Duodenal mucosa (tissue), 2 donors: ENCODE results near the gene CFHR1.

Experiments
- H3K27ac ChIP-seq: one replicate; pipeline ENCODE4 v1.7.0; 2013; ENCODE audit warnings: low read depth, low read length
- H3K27me3 ChIP-seq, 2 donors: one replicate each; pipeline ENCODE4 v1.7.0; 2013; ENCODE audit warnings: low read length in 2 of 2, control low read depth in 1 of 2; ENCODE audit not compliant: insufficient read depth in 2 of 2, control insufficient read depth in 1 of 2
- H3K36me3 ChIP-seq, 2 donors: one replicate each; pipeline ENCODE4 v1.7.0; 2013; ENCODE audit warnings: low read length in 2 of 2, control low read depth in 1 of 2; ENCODE audit not compliant: insufficient read depth in 2 of 2, control insufficient read depth in 1 of 2
- H3K4me1 ChIP-seq, 2 donors: one replicate each; pipeline ENCODE4 v1.7.0; 2013; ENCODE audit warnings: low read length in 2 of 2, control low read depth in 1 of 2; ENCODE audit not compliant: insufficient read depth in 2 of 2, control insufficient read depth in 1 of 2
- H3K4me3 ChIP-seq, 2 donors: one replicate each; pipeline ENCODE4 v1.7.0; 2013; ENCODE audit warnings: low read length in 2 of 2, low read depth in 1 of 2
- H3K9ac ChIP-seq, 2 donors: one replicate each; pipeline ENCODE4 v1.7.0; 2013; ENCODE audit warnings: low read length in 2 of 2, low read depth in 1 of 2
- H3K9me3 ChIP-seq, 2 donors: one replicate each; pipeline ENCODE4 v1.7.0; 2013; ENCODE audit warnings: low read length in 2 of 2, control low read depth in 1 of 2; ENCODE audit not compliant: control insufficient read depth in 1 of 2

CFHR1 gene

DNA sequence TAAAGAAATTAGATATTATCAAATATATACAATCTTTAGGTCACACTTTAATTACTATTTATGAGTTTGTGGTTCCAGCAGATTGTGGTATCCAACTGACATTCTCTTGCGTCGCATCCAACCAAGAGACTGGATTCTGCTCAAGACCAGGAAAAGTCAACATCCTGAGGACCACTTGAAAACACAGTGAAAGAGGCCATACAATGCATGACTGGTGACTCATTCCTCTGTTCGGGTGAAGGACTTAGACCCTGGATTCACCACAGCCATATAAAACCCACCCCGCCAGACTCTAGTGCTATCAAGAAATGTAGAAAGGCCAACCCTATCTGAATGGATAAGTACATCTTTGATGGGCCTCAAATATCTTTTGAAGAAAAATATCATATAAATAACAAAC, 53.9 kb downstream of the CFHR1 start:
- Histone ChIP-seq H3K27me3 (no peaks in the 10 kb centered on the region), H3K4me3 (no peak overlapping the region), H3K9ac (no peak overlapping the region), H3K9me3 (no peaks in the 10 kb centered on the region), H3K4me1 (no peaks in the 10 kb centered on the region), H3K36me3 (no peaks in the 10 kb centered on the region), H3K27ac (no peak overlapping the region)

- Histone ChIP-seq H3K27ac (no peak overlapping the region), H3K4me3 (no peak overlapping the region), H3K27me3 (no peaks in the 10 kb centered on the region), H3K4me1 (no peaks in the 10 kb centered on the region), H3K36me3 (no peaks in the 10 kb centered on the region), H3K9me3 (no peaks in the 10 kb centered on the region), H3K9ac (no peak overlapping the region)
Measured at GRCh38 chr1:196875935-196876334, 56.4 kb downstream of the CFHR1 start.

GRCh38 chr1:196877964-196878363, 58.4 kb downstream of the CFHR1 start:
- no peak overlapping the region for H3K4me3 ChIP-seq

More at GRCh38 chr1:196877964-196878363, 58.4 kb downstream of the CFHR1 start:
- no peaks in the 10 kb centered on the region for H3K9me3 ChIP-seq
- no peaks in the 10 kb centered on the region for H3K4me1 ChIP-seq
- no peak overlapping the region for H3K9ac ChIP-seq
- H3K36me3 ChIP-seq: no peaks in the 10 kb centered on the region
- no peak overlapping the region for H3K27ac ChIP-seq
- H3K27me3 ChIP-seq: no peaks in the 10 kb centered on the region
